Activated gamma-delta T cell (primary cell): ENCODE data around the gene KDSR.

Experiments used
- DNase-seq: peaks from one replicate; lab custom pipeline; 2025; lab: John Stamatoyannopoulos, UW

KDSR gene

GRCh38 chr18:63303547-63303946 lies 63.5 kb downstream of the KDSR start:
- no peak for DNase-seq

DNA sequence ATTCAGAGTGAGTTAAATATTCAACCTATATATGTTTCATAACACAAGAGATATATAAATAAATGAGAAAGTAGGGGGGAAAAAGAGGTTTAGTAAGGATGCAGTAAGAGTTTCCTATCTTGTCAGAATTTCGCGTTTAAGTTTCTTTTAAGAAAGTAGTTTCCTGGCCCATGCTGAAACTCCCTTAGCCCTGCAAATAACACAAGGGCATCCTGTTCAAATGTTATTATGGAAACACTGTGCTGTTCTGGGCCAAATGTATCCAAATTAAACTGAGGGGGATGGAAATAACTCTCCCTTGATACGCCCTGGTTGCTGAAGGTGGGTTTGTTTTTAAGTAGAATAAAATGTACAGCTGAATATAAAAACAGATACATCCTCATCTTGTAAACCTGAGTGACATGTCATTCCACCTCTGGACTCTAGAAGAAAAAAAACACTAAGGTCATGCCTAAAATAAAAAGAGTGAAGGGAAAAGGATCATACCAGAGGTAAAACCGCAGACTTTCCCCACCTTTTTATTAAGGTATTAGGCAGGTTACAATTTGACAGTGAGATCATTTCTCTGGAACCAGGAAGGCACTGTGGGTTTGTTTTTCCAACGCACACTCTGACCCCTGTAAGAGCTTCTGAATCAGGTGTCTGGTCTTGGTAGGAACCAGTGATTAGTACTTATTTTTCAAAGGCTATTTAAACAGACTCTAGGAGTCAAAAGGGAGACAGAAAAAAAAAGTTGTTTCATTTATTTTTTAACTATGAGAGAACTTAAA lies 64.2 kb downstream of the KDSR start:
- DNase-seq, result no peak

DNA sequence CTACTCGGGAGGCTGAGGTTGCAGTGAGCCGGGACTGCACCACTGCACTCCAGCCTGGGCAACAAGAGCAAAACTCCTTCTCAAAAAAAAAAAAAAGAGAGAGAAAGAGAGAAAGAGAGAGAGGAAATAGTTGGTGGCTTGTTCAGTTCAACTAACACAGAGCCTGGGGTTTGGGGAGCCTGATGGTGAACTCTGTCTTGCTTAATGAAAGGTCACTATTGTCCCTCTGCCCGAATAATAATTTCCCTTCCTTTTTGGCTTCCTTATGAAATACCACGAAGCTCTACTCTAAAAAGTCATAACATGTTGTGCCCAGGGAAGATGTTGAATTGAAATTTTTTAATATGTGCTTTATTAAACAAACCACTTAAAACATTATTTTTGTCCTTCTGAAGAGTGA lies 64.8 kb downstream of the KDSR start:
- DNase-seq, result no peak

DNA sequence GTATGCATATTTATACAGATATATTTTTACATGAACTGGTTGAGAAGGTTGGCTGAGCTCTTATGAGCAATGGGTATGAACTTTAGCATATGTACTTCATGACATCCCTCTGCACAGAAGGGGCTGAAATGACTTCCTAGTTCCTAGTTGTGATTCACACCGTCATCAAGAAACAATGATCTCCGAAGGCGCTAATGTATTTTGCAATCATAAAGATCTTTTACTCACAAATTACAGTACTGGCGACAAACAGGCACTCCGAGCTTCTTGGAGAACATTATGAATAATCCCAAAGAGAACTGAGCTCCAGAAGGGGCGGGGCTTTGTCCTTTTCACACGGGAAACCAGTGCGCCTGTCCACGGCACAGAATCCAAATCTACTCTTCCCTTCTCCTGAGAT lies 65.6 kb downstream of the KDSR start:
- no peak for DNase-seq

- DNase-seq, result no peak
Observed at GRCh38 chr18:63299837-63300745, 66.9 kb downstream of the KDSR start.

DNA sequence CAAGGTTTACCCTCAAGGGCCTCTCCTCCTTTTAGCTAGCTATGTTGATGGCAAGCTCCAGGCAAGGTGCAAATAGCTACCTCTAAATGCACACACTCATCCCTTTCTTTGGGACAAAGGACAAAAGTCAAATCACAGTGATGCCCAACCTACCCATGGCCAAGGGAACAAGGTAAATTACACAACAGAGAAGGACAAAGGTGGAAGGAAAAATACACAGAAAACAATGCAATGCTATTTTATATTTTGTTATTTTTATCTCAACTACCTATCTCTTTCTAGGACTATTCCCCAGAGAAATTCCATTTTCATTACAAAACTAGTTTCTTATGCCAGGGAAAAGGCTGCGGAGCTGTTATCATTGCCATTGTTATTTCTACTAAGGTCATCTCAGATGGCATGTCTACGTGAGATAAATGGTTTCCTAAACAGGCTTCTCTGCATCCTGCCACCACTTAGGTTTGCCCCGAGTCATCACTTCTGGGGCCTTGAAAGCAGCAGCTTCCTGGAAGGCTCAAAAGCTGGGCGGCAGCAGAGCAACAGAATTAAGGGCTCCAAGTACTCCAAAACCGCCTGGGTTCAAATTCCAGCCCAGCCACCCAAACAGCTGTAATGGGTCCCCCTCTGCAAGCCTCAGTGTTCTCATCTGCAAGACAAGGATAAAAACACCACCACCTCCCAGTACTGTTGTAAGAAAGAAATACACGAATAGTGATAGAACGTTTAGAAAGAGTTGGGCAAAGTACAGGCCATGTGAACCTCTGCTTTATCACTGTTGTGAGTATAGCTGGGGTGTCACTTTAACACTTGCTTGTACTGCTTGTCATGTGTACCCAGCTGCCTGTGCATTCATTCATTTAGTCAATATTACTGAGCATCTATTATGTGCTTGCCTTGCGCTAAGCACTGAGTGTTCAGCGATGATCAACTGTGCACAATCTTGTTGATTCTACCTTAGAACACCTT lies 68.3 kb downstream of the KDSR start:
- DNase-seq, result no peak

DNA sequence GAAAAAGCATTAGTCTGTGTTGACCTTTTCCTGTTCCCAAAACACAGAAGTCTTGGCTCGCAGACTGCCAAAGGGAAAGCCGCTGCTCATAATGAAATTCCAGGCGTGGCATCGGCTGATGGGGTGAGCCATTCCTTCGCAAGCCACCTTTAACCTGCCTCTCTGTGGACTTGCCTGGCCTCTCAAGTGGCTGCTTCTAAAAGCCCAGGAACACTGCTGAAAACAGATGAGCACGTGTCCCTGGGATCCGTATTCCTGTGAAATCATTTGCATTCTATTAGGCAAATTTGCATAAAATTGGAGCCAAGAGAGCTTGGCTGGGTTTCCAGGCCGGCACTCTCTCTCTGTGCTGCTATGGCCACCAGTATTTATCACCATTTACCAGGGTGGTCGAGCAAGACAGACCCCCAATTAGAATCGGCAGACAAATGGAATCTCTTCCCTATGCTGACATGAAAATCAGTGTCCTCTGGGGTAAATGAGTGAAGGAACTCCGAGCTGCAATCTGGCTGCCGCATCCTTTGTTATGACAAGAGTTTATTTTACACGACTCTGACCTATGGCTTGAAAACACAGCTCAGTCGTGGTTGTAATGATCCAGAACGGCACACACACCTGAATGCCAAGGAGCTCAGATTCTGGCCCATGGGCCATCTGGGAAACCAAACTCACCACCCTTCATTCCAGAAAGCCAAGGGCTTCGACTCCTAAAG lies 69.2 kb downstream of the KDSR start:
- DNase-seq, result no peak

- no peak for DNase-seq
Observed at GRCh38 chr18:63293935-63294334, 73.1 kb downstream of the KDSR start.

- no peak for DNase-seq
Observed at GRCh38 chr18:63292831-63293683, 73.9 kb downstream of the KDSR start.

GRCh38 chr18:63291278-63291677 lies 75.7 kb downstream of the KDSR start:
- DNase-seq, result no peak

GRCh38 chr18:63290821-63291200 lies 76.2 kb downstream of the KDSR start:
- no peak for DNase-seq

DNA sequence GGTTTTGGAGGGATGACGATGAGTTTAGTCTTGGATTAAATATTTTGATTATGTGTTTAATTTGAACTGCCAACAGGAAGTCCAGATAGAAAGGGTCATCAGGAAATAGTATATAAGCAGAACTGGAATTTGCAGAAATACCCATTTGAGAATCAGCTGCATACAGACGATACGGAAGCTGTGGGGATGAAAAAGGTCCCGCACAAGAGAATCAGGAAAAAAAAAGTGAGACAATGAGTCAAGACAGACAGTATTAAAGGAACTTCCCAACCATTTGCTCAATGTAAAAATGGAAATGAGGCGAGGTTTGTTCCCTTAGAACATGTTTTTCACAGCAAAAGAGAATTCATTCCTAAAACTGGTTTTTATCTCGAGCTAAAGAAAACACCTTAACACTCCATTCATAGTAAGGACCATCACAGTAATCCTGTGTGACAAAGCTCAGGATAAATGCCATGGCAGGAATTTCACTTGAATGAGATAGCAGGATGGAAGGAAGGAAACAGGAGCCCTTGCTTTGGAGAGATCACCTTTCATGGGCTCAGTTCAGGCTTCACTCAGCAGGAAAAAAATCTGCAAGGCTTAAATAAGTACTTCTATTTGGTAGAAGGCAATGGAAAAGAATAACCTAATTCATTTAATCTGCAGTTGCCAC lies 76.7 kb downstream of the KDSR start:
- DNase-seq, result no peak

- DNase-seq, result no peak
Observed at GRCh38 chr18:63288311-63288710, 78.7 kb downstream of the KDSR start.

GRCh38 chr18:63287691-63288220 lies 79.2 kb downstream of the KDSR start:
- DNase-seq, result no peak

- no peak for DNase-seq
Observed at GRCh38 chr18:63286926-63287325, 80.1 kb downstream of the KDSR start.

DNA sequence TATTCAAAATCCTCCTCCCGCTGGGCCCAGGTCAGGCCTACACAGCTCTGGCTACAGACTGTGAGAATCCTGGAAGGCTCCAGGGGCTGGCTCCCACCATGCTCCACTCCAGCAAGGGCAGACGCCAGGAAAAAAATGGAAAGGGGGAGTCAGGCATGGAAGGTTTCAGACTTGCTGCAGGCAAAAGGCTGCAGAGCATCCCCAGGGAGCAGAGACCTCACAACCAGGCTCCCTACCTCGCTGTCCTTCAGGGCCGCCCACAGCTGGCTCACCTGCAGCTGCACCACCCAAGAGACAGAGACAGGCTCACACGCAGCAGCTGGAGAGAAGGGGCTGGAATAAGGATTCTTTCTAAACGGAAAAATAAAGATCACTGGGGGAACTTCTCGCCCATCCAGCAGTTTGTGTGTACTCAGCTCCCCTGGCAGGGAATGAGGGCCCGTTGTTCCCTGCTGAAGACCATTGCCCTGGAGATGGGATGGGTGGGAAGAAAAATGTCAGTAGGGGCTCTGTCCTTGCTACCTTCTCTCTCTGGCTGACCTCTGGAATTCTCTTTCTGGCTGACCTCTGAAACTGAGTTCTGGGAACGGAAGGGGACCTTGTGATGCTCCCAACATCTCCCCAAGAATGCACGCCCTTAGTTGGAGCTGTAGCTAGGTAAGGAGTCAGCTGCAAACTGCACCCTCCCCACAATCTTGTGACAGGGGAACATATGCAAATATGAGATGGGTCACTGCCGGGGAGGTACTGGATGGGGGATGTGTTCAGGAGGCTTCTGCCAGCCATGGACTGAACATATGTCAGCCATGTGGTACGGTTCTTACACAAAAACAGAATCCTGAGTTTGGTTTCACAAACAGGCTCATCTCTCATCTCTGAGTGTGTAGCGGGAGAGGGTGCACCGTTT lies 81.9 kb downstream of the KDSR start:
- no peak for DNase-seq

- no peak for DNase-seq
Observed at GRCh38 chr18:63284173-63284799, 82.7 kb downstream of the KDSR start.
